ENCODE measurements around the gene IPO13.
A peak's percentile ranks its signal among the peaks of the same experiment; 100 is the strongest.

IPO13 gene

DNA sequence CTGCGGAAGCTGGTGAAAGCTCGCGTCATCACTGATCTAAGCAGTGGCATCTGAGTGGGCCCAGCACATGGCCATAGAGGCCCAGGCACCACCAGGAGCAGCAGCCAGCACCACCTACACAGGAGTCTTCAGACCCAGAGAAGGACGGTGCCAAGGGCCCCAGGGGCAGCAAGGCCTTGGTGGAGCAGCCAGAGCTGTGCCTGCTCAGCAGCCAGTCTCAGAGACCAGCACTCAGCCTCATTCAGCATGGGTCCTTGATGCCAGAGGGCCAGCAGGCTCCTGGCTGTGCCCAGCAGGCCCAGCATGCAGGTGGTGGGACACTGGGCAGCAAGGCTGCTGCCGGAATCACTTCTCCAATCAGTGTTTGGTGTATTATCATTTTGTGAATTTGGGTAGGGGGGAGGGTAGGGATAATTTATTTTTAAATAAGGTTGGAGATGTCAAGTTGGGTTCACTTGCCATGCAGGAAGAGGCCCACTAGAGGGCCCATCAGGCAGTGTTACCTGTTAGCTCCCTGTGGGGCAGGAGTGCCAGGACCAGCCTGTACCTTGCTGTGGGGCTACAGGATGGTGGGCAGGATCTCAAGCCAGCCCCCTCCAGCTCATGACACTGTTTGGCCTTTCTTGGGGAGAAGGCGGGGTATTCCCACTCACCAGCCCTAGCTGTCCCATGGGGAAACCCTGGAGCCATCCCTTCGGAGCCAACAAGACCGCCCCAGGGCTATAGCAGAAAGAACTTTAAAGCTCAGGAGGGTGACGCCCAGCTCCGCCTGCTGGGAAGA is 16.4 kb upstream of the IPO13 start:
- no peak for DNase-seq (ENCODE audit: low read depth in 1 of 2, low spot score in 1 of 2)

DNA sequence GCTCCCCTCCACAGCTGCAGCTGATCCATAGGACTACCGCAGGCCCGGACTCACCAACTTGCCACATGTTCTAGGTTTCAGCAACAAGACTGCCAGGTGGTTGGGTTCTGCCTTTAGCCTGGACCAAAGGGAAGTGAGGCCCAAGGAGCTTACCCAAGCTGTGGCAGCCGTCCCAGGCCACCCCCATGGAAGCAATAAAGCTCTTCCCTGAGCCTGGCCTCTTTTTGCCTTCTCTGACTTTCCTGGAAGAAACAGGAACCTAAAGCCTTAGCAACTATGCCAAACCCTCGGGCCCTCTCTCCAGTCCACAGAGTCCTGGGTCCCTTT is 15.8 kb upstream of the IPO13 start:
- DNase-seq (ENCODE audit: low read depth in 1 of 2, low spot score in 1 of 2), result no peak

DNA sequence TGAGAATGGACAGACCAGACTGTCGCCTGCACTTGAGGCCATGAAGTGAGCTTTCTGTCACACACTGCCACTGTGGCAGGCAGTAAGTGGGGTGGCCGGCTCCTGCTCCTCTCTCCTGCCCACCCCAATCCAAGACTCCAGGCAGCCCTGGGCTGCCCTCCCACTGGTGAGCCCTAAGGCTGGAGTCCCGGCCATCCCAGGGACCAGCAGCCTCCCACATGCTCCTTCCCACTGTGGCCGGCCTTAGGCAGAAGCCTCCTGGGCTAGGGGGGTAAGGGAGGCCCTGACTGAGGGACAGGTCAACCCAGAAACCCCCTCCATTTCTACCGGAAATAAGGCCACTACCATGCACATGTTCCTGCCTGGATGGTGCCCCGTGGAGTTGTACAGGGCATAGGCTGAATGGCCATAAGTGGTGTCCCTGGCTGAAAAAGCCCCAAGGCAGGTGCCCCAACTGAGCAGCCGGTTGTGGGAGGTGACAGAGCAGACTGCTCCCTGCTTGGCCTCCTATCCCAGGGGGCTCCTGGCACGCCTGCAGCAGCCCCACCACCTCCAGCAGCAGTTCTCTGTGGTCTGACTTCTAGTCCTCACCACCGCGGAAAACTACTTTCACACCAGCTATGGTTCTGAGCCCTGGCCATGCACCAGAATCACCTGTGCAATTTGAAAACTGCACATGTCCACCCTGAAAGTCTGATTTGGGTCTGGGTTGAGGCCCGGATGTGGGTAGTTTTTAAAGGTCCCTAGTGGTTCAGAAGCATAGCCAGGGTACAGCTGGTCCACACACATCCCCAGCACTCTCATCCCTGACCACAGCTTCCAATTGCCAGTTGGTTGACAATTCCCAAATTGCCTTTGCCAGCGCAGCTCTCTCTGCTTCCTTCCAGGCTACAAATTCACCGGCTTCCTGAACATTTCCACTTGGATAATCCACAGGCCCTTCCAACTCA is 14.8 kb upstream of the IPO13 start:
- DNase-seq (ENCODE audit: low read depth in 1 of 2, low spot score in 1 of 2), result no peak

DNA sequence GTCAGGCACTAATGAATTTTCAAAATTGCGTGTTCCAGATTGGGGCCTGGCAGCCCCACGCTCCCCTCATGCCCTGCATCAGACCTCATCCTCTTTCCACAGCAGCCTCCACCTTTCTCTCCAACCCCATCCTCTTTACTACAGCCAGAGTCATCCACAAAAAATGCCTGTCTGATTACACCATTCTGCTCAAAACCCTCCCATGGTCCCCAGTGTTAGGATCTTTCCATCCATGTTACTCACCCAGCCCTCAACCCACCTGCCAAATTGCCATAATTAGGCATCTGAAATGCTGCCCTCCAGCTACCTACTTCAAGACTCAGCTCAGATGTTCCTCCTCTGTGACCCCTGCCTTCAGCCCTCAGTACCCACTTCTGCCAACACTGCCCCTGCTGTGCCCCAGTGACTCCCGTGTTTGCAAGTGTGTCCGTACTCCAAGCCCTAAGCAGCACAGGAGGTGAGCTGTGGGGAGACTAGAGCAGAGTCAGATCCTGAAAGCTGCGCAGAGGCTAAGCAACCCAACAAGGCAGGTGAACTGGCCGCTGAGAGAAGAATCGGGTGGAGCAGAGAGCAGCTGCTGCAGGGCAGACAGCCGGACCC is 13.9 kb upstream of the IPO13 start:
- DNase-seq (ENCODE audit: low read depth in 1 of 2, low spot score in 1 of 2), result no peak

DNA sequence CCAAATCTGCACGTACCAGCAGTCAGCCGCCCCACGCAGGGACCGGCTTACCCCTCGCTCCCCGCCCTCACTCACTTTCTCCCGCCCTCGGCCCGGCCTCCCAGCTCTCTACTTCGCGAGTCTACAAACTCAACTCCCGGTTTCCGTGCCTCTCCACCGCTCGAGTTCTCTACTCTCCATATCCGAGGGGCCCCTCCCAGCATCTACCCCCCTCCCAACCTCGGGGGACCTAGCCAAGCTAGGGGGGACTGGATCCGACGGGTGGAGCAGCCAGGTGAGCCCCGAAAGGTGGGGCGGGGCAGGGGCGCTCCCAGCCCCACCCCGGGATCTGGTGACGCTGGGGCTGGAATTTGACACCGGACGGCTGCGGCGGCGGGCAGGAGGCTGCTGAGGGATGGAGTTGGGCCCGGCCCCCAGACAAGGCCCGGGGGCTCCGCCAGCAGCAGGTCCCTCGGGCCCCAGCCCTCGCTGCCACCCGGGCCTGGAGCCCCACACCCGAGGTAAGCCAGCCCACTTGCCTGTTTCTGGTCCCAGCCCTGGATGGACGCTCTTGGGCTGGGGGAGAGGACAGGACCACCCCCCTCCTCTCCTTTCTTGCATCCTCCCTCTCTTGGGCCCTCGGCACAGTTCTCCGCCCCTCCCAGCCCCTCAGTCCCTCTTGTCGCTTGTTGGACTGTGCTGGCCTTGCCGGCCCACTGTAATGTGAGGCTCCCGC is 13.2 kb upstream of the IPO13 start, which contains the start of gene ARTN:
Gene ARTN, plus strand, starts transcription at position 416 of the 715 bp plus-strand sequence. CDS start 1,856 bp downstream, outside the sequence.
- no peak for DNase-seq (ENCODE audit: low read depth in 1 of 2, low spot score in 1 of 2)

DNA sequence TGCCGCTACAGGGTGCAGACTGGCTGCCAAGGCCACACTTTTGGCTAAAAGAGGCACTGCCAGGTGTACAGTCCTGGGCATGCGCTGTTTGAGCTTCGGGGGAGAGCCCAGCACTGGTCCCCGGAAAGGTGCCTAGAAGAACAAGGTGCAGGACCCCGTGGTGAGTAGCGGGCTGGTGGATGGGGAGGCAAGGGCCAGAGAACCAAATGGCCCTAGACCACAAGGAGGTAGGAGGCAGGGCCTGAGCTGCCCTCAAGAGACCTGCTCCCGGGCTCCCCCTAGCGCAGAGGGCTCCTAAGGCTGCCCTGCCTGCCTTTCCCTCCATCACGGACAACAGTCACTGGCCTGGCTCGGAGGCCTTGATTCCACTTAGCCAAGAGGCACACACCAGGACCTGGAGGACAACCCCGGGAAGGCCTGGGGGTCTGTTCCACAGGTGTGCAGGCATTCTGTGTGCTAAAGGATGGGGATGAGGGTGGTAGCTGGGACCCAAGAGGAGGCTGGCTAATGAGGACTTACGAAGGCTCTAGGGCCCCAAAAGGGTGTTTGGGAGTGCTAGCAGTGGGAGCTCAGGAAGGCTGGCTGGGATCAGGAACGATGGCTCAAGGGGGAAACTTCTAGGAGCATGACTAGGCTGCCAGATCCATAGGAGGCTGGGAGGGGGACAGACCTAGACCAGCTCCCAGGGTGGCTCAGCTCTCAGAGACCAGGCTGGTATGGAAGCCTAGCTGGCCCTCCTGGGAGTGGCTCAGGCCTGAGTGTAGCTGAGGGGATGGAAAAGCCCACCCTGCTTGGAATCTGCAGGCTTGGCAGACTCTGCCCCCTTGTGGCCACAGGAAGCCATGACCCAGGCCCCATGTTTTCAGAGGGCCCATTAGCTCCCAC is 12.4 kb upstream of the IPO13 start:
- DNase-seq (ENCODE audit: low read depth in 1 of 2, low spot score in 1 of 2), result peak in 1 of 2 donors; percentile 12

DNA sequence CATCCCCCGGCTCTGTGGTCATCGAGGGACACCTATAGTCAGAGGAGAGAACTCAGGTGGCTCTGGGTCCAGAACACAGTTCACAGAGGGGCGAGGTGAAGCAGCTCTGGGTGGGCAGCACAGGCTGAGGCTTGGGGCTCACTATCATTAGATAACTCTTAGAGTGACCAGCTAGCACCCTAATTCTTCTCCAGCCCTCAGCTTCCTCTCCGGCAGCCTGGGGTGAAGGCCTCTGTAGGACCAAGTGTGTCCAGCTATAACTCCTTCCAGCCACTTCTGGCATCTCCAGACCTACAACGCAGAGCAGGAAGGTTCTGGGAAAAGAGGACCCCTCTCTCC is 11.8 kb upstream of the IPO13 start:
- DNase-seq (ENCODE audit: low read depth in 1 of 2, low spot score in 1 of 2), result no peak

DNA sequence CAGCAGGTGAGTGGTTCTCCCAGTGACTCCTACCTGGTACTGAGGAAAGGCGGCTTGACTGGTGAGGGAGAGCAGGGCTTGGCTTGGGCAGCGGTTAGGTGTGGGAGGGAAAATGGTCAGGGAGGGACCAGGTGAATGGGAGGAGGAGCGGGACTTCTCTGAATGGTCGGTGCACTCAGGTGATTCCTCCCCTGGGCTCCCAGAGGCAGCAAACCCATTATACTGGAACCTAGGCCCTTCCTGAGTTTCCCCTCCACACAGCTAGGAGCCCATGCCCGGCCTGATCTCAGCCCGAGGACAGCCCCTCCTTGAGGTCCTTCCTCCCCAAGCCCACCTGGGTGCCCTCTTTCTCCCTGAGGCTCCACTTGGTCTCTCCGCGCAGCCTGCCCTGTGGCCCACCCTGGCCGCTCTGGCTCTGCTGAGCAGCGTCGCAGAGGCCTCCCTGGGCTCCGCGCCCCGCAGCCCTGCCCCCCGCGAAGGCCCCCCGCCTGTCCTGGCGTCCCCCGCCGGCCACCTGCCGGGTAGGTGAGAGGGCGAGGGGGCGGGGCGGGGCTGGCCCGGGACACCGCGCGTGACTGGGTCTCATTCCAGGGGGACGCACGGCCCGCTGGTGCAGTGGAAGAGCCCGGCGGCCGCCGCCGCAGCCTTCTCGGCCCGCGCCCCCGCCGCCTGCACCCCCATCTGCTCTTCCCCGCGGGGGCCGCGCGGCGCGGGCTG is 10.9 kb upstream of the IPO13 start:
- no peak for DNase-seq (ENCODE audit: low read depth in 1 of 2, low spot score in 1 of 2)

DNA sequence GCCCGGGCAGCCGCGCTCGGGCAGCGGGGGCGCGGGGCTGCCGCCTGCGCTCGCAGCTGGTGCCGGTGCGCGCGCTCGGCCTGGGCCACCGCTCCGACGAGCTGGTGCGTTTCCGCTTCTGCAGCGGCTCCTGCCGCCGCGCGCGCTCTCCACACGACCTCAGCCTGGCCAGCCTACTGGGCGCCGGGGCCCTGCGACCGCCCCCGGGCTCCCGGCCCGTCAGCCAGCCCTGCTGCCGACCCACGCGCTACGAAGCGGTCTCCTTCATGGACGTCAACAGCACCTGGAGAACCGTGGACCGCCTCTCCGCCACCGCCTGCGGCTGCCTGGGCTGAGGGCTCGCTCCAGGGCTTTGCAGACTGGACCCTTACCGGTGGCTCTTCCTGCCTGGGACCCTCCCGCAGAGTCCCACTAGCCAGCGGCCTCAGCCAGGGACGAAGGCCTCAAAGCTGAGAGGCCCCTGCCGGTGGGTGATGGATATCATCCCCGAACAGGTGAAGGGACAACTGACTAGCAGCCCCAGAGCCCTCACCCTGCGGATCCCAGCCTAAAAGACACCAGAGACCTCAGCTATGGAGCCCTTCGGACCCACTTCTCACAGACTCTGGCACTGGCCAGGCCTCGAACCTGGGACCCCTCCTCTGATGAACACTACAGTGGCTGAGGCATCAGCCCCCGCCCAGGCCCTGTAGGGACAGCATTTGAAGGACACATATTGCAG is 10.2 kb upstream of the IPO13 start:
- DNase-seq (ENCODE audit: low read depth in 1 of 2, low spot score in 1 of 2), result no peak

DNA sequence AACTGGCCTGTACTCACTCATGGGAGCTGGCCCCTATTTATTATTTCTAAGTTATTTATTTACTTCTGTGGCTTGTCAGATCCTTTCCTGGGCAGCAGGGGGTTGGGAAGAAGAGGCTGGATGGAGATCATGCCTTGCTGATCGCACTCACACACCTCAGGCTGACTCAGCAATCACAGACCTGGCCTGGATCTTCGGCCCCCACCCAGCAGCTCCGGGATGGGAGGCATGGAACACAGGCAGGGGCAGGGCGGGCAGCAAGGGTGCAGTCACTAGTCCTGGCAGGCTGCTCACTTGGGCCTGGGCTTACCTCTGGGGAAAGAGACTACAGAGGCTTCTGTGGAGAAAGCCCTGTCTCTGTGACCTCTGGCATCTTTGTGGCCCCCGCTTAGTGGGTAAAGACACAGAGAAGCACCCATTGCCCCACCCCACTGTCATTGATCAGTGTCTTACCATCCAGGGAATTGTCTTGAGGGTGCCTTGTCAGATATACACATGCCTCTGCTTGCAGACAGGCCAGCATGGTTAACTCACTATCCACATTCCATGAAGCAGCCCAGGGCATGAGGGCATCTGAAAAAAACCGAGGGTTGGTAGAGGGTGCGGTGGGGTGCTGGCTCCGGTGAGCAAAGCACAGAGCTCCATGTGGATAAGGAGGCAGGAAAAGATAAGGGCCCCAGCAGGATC is 9.4 kb upstream of the IPO13 start:
- no peak for DNase-seq (ENCODE audit: low read depth in 1 of 2, low spot score in 1 of 2)

DNA sequence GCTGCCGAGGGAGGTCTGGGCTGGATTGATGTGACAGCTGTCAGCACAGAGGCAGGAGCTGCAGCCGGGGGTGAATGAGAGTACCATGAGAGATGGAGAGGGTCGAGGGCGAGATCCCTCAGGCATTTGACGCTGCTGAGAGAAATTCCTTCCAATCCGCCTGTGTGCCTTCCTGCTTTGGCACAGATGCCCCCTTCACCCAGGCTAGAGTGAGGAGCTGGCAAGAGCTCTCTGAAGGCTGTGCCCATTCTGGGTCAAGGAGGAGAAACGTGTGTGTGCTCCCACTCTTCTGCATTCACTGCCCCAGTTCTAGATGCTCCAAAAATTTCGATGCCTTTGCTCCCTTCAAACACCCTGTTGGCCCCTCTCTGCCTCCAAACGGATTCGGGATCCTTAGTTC is 8.4 kb upstream of the IPO13 start:
- no peak for DNase-seq (ENCODE audit: low read depth in 1 of 2, low spot score in 1 of 2)

DNA sequence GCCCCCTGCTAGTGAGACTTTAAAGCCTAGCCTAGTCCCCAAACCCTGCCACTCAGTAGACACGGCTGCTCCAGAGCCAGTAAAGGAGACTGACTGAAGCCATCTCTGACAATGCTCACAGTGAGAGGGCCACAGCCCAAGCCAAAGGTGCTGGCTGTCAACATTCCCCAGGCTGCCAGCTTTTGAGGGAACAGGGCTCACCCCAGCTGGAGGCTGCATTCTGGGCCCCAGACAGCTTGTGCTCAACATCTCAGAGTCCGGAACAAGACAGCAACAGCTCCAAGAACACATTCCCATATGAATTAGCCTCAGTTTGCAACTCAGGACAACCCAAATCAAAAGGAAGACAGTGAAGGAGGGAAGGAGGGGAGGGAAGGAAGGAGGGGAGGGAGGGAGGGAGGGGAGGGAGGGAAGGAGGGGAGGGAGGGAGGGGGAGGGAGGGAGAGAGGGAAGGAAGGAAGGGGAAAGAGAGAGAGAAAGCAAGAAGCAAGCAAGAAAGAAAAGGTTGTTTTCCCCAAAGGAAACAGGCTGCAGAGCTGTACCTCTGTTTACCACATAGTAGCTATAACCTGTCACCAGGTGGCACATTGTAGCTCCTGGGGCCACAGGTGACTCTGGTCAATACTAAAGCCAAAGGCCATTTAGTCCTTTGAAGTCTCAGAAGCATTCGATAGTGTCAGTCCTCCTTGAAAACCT is 7.7 kb upstream of the IPO13 start:
- DNase-seq (ENCODE audit: low read depth in 1 of 2, low spot score in 1 of 2), result no peak

DNA sequence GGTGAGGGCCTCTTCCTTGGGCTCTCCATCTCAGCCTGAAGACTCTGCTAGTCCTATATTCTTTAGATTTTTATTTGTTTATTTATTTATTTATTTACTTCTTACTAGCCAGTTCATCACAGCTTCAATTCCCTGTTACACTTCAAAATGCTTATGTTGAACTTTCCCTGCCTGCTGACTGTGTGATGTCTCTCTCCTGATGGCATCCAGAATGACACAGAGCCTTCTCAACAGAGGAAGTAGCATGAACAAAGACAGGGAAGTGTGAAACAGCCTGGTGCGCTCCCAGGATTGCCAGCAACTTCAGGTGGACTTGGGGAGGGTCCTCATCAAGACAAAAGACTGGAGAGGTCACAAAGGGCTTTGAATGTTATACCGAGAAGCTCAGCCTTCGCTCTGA is 4.3 kb upstream of the IPO13 start:
- no peak for DNase-seq (ENCODE audit: low read depth in 1 of 2, low spot score in 1 of 2)

DNA sequence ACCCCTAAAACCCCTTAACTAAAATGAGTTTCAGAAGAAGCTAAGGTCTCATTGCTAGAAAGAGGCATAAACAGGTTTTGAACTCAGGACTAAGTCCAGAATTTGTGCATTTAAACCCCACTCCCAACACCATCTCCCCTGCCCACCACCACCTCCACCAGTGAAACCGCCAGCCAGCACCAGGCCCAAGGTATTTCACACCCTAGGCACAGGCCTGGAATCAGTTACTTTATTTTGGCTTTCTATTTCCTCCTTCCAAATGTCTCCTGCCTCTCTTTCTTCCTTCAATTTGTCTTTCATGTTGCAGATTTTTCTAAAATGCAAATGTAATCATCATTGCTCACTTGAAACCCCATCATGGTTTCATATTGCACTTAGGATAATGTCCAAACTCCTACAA is 1.9 kb upstream of the IPO13 start:
- DNase-seq (ENCODE audit: low read depth in 1 of 2, low spot score in 1 of 2), result no peak

DNA sequence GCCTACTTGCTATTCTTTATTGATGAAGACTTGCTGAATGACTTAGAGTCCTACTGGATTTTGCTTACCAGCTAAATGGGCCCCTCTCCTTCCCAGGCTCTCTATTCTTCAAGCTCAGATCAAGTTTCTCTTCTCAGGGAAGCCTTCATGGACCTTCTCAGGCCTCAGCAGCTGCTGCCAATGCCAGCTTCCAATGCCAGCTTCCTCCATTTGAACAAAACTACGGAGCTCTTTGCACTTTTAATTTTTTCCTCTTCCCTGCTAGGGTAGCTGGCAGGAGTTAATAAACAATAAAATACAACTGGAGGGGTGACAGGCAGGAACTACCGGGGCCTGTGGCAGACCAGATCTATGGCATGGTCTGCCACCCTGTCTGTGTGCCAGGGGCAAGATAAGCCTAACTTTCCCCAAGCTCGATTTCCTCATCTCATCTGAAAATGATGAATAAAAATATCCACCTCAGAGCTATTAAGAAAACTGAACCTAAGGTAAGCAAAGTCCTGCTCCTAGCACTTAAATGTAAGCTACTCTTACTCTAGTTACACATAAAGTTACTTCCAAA is 995 bp upstream of the IPO13 start:
- no peak for DNase-seq (ENCODE audit: low read depth in 1 of 2, low spot score in 1 of 2)

DNA sequence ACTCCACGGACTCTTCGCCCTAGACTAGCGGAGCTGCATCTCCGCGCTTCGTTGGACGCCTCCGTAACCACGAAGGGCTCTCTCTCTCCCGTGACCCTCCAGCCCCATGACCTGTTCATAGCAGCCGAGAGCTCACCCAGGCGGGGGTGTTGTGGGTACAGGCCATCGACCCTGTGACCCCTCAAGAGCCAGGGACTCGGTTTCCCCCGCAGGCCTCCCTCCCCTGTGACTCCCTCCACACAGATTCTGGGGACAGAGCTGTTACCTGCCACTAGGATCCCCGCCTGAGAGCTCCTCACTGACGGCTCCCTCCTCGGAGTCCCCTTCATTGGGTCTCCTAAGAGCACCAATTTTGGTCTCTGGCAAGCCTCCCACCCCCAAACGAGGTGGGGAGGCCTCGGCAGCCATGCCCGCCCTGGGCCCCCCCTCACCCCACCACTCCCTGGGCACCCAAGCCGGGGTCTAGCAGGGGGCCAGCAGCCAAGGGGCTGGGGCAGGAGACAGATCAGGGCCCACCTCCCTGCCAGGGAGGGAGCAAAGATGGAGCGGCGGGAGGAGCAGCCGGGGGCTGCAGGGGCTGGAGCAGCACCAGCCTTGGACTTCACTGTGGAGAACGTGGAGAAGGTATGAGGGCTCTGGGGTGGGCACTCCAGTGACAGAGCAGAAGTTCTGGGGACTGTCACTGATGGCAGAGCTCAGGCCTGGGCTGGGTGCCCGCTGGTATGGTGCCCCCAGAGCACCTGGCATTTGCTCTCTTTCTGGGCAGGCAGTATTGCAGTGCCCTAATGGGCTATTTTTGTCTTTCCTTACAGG is 517 bp downstream of the IPO13 start:
- no peak for DNase-seq (ENCODE audit: low read depth in 1 of 2, low spot score in 1 of 2)

Data from activated T-helper 1 cell treated with anti-CD3 and anti-CD28 coated beads, Interleukin-2, amount 50 U/mL, for 16 hours (primary cell).